Gastroesophageal sphincter (tissue), 4 donors: ENCODE results near the gene CLEC18A. TPM values are rescaled to one million over a fixed set of nuclear protein-coding genes. Genes with fewer than 3 reads are reported as not detected.
A peak's percentile ranks its signal among the peaks of the same experiment; 100 is the strongest.

Experiments
- ATAC-seq: fragments of 150-250 bp; one replicate; pipeline ENCODE4 v1.9.1; 2016; ENCODE audit warnings: mild to moderate bottlenecking, moderate library complexity
- H3K27ac ChIP-seq, 4 donors: fragments of 200-600 bp; sonication (generic) in 3 of 4; 1 replicate in 3 of 4; 2 replicates in 1 of 4; pipeline ENCODE4 v1.5.1; 2016 to 2019
- H3K27me3 ChIP-seq: fragments of 200-600 bp; sonication (generic); one replicate; pipeline ENCODE4 v1.5.1; 2019
- H3K36me3 ChIP-seq, 2 donors: fragments of 200-600 bp; sonication (generic); one replicate each; pipeline ENCODE4 v1.5.1; 2019; ENCODE audit warnings: control low read depth in 1 of 2
- H3K4me1 ChIP-seq, 3 donors: fragments of 200-600 bp; sonication (generic); 1 replicate in 2 of 3; 2 replicates in 1 of 3; pipeline ENCODE4 v1.5.1; 2016 to 2019; ENCODE audit warnings: control low read depth in 2 of 3
- H3K4me3 ChIP-seq, 2 donors: fragments of 200-600 bp; sonication (generic); one replicate each; pipeline ENCODE4 v1.5.1; 2019; ENCODE audit warnings: mild to moderate bottlenecking in 1 of 2, moderate library complexity in 1 of 2
- H3K9me3 ChIP-seq, 3 donors: fragments of 200-600 bp; sonication (generic); one replicate each; pipeline ENCODE4 v1.5.1; 2017 to 2019; ENCODE audit warnings: control low read depth in 2 of 3
- EP300 ChIP-seq: sonication (generic); formaldehyde crosslinking; IDR thresholded peaks from one replicate; pipeline ENCODE4 v1.6.1; 2017; ENCODE audit warnings: antibody characterized with exemption, mild to moderate bottlenecking
- POLR2A ChIP-seq, 2 donors: fragments of 450-650 bp; IDR thresholded peaks; one replicate each; pipeline ENCODE4 v1.6.1; 2017; ENCODE audit warnings: antibody characterized with exemption in 2 of 2, mild to moderate bottlenecking in 2 of 2, moderate library complexity in 1 of 2
- POLR2AphosphoS5 ChIP-seq: sonication (generic); formaldehyde crosslinking; IDR thresholded peaks from one replicate; pipeline ENCODE4 v1.6.1; 2017; ENCODE audit warnings: antibody characterized with exemption
- WGBS, 2 donors: methylation state at CpG; one replicate each; pipeline ENCODE4 v1.1.5; 2018; ENCODE audit warnings: low coverage in 1 of 2; 5-methylcytosine and 5-hydroxymethylcytosine counted together
- total RNA-seq, 4 donors: library from RNA; depleted of rRNA; stranded (reverse); fragments of >200 nt; gene quantifications; one replicate each; pipeline ENCODE4 v1.1.0, GENCODE V29; 2016
- TF ChIP-seq, protein P1 (sequence below), 4 experiments: fragments of 200-600 bp in 2 of 4; fragments of 450-650 bp in 2 of 4; sonication (generic) in 1 of 4; IDR thresholded peaks; one replicate each; pipeline ENCODE4 v1.5.1; 2017 to 2019; ENCODE audit warnings: antibody characterized with exemption in 4 of 4, mild to moderate bottlenecking in 2 of 4, moderate library complexity in 2 of 4

The CLEC18A gene
- total RNA-seq, 4 donors from 2014 or later = 0.27 to 1.9 (median 0.31) TPM; not detected in 1

DNA sequence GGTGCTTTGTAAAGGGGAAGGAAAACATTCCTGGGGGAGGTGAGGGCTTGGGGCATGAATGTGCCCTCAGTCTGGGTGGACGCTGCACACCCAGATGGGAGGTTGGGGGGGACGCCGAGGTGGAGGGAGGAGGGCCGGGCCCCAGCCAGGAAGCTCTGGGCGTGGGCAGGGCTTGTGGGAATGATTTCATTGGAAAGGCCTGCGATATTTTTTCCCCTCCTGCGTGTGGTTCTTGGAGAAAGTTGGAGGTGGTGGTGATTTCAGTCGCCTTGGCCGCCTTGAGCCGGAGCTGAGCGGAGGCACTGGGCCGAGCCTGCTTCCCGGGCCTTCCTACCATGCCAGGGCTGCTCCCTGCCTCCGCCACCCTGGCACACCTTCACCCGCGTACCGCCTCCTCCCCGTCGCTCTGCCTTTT, 26.4 kb upstream of the CLEC18A start:
- peak overlapping the region; percentile 7 to 80 (median 74) for H3K27ac ChIP-seq
- H3K27me3 ChIP-seq = no peaks in the 10 kb centered on the region
- peak; percentile 73 for ATAC-seq
- peak overlapping the region in 1 of 2 donors; percentile 38 for H3K4me3 ChIP-seq
- peaks cover 0 to 17% of the 10 kb centered on the region in 2 donors for H3K36me3 ChIP-seq
- peak in 1 of 2 donors; percentile 32 for TF ChIP-seq POLR2A (IDR thresholded peaks at IDR 0.05)
- no peak for TF ChIP-seq POLR2AphosphoS5
- no peaks in the 10 kb centered on the region for H3K9me3 ChIP-seq
- 40 to 55% methylated on average over 12 to 15 of the region's 19 CpGs for WGBS, 2 donors
- H3K4me1 ChIP-seq = peaks cover 0 to 52% (median 4%) of the 10 kb centered on the region in 3 donors

DNA sequence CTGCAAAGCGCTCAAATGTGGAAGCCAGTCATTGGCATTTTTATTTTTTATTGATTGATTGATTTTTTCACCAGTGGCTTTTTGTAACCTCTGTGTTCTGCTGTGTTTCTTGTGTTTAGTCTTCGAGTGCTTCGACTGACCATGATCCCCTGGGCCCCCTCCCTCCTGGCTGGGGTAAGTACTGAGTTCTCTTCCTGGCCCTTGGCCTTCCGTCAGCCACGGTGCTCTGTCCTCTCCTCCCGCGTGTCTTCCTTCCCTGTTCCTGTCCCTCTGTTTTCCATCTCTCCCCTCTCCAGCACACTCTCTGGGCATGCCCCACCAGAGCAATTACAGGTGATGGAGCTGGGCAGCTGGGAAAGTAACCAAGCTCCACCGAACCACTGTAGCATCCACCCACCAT, 25.8 kb upstream of the CLEC18A start:
- H3K4me1 ChIP-seq = peaks cover 0 to 57% (median 4%) of the 10 kb centered on the region in 3 donors
- peaks cover 0 to 23% of the 10 kb centered on the region in 2 donors for H3K36me3 ChIP-seq
- no peak for TF ChIP-seq POLR2A (IDR thresholded peaks at IDR 0.05)
- no peak for TF ChIP-seq POLR2AphosphoS5
- TF ChIP-seq, protein P1, sequence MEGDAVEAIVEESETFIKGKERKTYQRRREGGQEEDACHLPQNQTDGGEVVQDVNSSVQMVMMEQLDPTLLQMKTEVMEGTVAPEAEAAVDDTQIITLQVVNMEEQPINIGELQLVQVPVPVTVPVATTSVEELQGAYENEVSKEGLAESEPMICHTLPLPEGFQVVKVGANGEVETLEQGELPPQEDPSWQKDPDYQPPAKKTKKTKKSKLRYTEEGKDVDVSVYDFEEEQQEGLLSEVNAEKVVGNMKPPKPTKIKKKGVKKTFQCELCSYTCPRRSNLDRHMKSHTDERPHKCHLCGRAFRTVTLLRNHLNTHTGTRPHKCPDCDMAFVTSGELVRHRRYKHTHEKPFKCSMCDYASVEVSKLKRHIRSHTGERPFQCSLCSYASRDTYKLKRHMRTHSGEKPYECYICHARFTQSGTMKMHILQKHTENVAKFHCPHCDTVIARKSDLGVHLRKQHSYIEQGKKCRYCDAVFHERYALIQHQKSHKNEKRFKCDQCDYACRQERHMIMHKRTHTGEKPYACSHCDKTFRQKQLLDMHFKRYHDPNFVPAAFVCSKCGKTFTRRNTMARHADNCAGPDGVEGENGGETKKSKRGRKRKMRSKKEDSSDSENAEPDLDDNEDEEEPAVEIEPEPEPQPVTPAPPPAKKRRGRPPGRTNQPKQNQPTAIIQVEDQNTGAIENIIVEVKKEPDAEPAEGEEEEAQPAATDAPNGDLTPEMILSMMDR (IDR thresholded peaks at IDR 0.05) = no peak
- H3K9me3 ChIP-seq = no peaks in the 10 kb centered on the region
- H3K27ac ChIP-seq = peak overlapping the region; percentile 7 to 80 (median 74)
- no peaks in the 10 kb centered on the region for H3K27me3 ChIP-seq
- peak overlapping the region in 1 of 2 donors; percentile 38 for H3K4me3 ChIP-seq
- ATAC-seq = no peak
- 47 to 64% methylated on average over 7 of the region's 8 CpGs for WGBS, 2 donors

DNA sequence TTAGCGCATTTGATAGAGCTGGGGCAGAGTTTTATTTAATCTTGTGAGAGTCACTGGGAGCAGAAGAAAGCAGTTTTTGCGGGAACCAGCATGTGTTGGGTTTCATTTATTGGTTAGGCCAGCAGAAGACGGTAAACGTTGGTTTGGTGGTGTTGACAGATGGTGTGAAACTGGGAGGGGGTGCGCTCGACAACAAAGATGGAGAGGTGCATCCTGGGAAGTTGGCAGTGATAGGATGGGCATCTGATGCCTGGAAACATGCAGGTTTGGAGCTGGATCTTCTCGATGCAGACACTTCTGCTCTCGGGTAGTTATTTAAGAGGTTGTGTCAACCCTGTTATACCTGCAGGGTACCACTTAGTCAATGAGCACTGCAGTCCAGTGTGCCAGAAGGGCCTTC, 24.9 kb upstream of the CLEC18A start:
- Histone ChIP-seq H3K27me3 (no peaks in the 10 kb centered on the region), H3K4me3 (no peak overlapping the region), H3K9me3 (no peaks in the 10 kb centered on the region), H3K36me3 (peaks cover 0 to 32% of the 10 kb centered on the region in 2 donors), H3K4me1 (peaks cover 0 to 61% (median 4%) of the 10 kb centered on the region in 3 donors), H3K27ac (peak overlapping the region in 2 of 4 donors; percentile 74 to 80)
- no peak for ATAC-seq
- TF ChIP-seq POLR2A (IDR thresholded peaks at IDR 0.05) = no peak
- TF ChIP-seq, protein P1 (IDR thresholded peaks at IDR 0.05) = no peak
- no peak for TF ChIP-seq EP300
- no peak for TF ChIP-seq POLR2AphosphoS5
- WGBS, 2 donors = 83 to 86% methylated on average over 8 of the region's 8 CpGs

DNA sequence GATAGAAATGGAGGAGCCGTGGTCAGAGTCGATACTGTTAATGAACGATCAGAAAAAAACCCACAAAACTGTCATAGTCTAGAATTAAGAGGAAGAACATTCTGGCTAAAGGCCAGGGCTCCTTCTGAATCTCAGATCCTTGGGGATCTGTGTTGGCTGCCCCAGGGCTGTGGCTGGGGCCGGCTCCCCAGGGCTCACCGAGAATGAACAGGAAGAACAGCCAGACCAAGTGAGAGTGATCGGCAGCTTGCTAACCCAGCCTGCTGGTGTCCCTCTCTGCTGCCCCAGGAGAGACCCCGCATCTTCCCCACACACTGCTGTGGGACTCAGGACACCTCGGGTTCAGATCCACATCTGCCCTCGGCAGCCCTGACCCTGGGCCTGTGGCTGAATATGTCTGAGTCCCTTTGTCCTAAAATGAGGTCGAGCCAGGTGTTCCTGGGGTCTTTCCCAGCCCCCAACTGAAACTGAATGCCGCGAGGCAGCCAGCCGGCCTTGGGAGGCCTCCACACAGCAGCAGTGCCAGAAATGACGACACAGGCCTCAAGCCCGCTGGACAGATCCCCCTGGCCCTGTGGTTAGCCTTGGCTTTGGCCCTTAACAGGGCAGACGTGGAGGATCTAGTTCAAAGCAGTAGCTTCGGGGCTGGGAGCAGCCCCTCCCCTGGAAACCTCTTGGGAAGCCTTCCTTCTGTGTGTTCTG, 23.9 kb upstream of the CLEC18A start:
- peak; percentile 72 for ATAC-seq
- no peaks in the 10 kb centered on the region for H3K9me3 ChIP-seq
- peaks cover 0 to 61% (median 4%) of the 10 kb centered on the region in 3 donors for H3K4me1 ChIP-seq
- H3K27me3 ChIP-seq = no peaks in the 10 kb centered on the region
- no peak for TF ChIP-seq POLR2AphosphoS5
- TF ChIP-seq EP300 = no peak
- 75 to 83% methylated on average over 4 to 11 of the region's 17 CpGs for WGBS, 2 donors
- peak overlapping the region in 3 of 4 donors; percentile 6 to 74 (median 69) for H3K27ac ChIP-seq
- peak overlapping the region in 1 of 2 donors; percentile 11 for H3K4me3 ChIP-seq
- peaks cover 0 to 42% of the 10 kb centered on the region in 2 donors for H3K36me3 ChIP-seq

DNA sequence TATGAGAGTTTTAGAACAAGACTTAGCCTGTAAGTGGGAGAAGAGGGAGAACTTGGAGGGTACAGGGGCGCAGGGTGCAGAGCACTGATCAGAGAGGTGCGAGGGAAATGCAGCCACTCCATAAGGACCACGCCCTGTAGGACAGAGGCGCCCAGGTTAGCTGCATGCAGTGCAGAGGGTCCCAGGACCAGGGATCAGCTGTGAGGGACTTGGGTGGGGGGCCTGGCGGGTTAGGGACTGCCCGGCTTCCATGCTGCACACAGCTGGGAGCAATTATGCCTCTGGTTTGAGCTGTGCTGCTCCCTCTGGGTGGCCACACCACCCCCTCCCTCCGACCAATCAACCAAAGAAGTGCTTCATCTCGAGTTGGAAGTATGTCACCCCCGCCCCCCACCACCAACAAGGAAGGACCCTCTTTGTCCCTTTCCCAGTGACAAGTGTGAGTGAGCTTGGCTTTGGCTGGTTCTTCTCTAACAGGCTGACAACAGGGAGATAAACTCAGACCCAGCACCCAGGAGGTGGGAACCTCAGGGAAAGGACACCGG, 22.2 kb upstream of the CLEC18A start:
- no peak for ATAC-seq
- H3K4me3 ChIP-seq = no peak overlapping the region
- no peaks in the 10 kb centered on the region for H3K9me3 ChIP-seq
- peaks cover 0 to 59% (median 4%) of the 10 kb centered on the region in 3 donors for H3K4me1 ChIP-seq
- TF ChIP-seq POLR2AphosphoS5 (no peak), EP300 (no peak), POLR2A (IDR thresholded peaks at IDR 0.05) (no peak)
- TF ChIP-seq, protein P1 (IDR thresholded peaks at IDR 0.05) = no peak
- peaks cover 0 to 59% of the 10 kb centered on the region in 2 donors for H3K36me3 ChIP-seq
- H3K27ac ChIP-seq = no peak overlapping the region
- H3K27me3 ChIP-seq = no peaks in the 10 kb centered on the region
- WGBS, 2 donors = 72 to 80% methylated on average over 1 to 5 of the region's 10 CpGs
